ENCODE measurements around the gene TADA2A. TPM values are rescaled to one million over a fixed set of nuclear protein-coding genes. Genes with fewer than 3 reads are reported as not detected.

Gene TADA2A
- total RNA-seq, 4 donors from 2014 or later: 11.5 to 28.1 (median 16.0) TPM

DNA sequence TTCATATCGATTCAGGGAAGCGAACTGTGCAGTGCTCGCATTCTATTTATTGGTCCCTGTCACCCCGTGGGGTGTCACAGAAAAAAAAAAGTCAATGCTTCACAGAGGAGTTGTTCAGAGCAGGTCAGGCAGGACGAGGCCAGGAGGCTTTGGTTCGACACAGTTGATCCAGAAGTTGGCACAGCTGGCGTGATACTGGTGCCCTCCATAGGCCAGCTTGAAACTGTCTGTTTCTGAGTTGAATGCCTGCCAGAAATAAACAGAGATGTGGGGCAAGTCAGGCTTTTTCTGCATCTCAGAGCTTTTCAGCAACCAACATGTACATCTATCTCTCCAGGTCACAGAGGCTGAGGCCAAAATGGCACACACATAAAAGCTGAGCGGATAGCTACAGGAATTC is 112.1 kb downstream of the TADA2A start:
- no peak for DNase-seq (ENCODE audit: low spot score)
- TF ChIP-seq, protein P1, sequence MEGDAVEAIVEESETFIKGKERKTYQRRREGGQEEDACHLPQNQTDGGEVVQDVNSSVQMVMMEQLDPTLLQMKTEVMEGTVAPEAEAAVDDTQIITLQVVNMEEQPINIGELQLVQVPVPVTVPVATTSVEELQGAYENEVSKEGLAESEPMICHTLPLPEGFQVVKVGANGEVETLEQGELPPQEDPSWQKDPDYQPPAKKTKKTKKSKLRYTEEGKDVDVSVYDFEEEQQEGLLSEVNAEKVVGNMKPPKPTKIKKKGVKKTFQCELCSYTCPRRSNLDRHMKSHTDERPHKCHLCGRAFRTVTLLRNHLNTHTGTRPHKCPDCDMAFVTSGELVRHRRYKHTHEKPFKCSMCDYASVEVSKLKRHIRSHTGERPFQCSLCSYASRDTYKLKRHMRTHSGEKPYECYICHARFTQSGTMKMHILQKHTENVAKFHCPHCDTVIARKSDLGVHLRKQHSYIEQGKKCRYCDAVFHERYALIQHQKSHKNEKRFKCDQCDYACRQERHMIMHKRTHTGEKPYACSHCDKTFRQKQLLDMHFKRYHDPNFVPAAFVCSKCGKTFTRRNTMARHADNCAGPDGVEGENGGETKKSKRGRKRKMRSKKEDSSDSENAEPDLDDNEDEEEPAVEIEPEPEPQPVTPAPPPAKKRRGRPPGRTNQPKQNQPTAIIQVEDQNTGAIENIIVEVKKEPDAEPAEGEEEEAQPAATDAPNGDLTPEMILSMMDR (IDR thresholded peaks at IDR 0.05): no peak
- no peak for ATAC-seq (ENCODE audit: low FRiP score)

DNA sequence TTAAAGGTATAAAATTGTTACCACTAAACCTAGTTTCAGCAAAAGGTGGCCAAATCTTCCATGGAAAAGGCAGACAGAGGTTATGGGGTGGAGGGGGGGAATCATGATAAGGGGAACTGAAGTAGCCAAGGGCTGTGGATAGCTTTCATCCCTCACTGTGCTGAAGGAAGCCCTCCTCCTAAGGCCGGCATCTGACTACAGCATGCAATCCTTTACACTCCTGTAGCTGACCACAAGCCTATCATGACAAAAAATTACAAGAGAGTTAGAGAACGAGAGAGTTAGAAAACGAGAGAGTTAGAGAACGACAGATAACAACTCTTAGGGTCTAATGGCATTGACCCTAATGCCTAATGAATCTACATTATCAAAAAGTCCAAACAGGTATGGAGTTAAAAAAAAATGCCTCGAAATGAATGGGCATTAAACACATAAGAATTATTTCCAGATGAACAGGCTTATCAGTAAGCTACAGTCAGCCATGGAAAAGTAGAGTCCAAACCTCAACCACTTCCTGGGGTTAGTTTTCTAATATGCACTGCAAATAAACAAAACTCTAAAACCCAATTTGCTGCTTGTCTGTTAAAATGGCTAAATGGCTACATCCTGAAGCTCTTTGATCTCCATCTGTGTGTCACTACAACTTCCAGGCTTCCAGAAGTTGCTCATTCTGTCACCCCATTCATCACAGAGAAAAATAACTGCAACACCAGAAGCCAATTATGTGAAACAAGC is 112.7 kb downstream of the TADA2A start:
- DNase-seq (ENCODE audit: low spot score): no peak
- no peak for ATAC-seq (ENCODE audit: low FRiP score)
- TF ChIP-seq, protein P1 (IDR thresholded peaks at IDR 0.05): no peak

DNA sequence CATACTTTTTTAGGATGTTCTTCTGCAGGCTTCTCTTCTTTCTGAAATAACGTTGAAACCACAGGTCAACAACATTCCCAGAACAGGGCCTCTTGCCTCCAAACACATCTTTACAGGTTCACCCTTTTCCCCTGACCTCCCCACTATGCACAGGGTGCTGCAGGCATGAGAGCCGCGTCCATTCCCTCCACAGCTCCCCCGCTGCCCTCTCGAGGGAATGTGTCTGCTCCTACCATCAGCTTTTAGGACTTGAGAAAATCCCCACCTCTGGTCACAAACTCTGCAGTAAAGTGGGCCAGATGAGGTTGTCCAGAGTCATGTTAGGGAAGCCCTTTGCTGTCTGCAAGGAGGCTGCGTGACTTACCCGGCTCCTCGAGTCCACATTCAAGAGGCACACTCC is 113.5 kb downstream of the TADA2A start:
- no peak for DNase-seq (ENCODE audit: low spot score)
- TF ChIP-seq, protein P1 (IDR thresholded peaks at IDR 0.05): no peak
- no peak for ATAC-seq (ENCODE audit: low FRiP score)

DNA sequence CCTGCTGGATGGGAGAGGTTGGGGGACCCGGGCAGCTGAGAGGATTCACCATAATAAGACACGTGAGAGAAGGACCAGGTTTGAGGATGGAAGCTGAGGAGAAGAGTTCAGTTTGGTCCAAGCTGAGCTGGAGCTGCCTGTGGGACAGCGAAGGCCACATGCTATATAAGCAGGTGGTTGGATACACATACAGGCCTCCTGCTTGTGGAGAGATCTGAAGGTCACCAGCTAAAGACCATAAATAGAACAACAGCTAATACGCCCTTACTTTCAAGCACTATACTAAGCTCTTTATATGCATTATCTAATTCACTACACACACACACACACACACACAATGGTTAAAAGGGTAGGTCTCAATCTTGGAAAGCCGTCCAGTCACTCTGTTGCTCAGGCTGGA is 115.1 kb downstream of the TADA2A start:
- TF ChIP-seq, protein P1 (IDR thresholded peaks at IDR 0.05): no peak
- DNase-seq (ENCODE audit: low spot score) (no peak), ATAC-seq (ENCODE audit: low FRiP score) (no peak)

DNA sequence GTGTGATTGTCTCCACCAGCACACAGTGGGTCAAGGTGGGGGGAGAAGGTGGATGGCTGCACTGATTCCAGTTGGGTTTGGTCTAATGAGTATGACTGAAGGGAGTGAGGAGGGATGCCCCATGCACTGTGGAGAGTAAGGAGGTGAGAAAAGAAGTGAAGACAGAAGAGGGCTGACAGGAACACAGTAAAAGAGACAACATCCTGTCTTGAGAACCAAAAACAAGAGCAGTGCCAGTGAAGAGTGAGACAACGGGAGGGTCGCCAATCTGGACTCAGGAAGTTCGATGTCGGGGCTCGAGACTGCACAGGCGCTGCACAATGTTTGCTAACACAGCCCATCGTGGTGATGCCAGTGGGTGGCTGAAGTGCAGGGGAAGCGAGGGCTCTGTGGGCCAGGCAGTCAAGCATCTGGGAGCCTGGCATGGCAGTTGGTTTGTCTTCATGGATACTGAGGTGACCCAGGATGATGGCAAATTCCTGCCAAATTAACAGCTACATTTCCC is 117.1 kb downstream of the TADA2A start:
- TF ChIP-seq, protein P1 (IDR thresholded peaks at IDR 0.05): no peak

DNA sequence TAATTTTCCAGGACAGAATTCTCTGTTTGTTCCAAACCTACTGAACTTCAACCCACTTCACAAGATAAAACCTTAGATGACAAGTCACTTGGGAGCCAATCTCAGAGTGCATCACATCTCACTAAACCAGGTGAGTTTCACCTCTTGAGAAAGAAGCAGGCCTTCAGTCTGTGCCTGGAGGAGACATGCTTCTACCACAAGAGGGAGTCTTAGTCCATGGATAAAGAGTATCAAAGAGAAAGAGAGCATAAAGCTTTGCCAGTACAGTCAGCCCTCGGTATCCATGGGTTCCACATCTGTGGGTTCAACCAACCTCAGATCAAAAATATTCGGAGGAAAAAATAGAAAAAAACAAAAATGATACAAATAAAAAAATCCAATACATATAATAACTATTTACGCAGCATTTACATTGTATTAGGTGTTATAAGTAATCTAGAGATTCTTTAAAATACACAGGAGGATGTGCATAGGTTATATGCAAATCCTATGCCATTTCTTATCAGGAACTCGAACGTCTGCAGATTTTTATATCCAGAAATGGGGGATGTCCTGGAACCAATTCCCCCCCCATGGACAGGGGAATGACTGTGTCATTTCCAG is 120.7 kb downstream of the TADA2A start:
- ATAC-seq (ENCODE audit: low FRiP score) (no peak), DNase-seq (ENCODE audit: low spot score) (no peak)
- TF ChIP-seq, protein P1 (IDR thresholded peaks at IDR 0.05): no peak

More for the DNA sequence above, 117.1 kb downstream of the TADA2A start:
- DNase-seq (ENCODE audit: low spot score) (no peak), ATAC-seq (ENCODE audit: low FRiP score) (no peak)

Other genes with a start within 250 kb of the TADA2A start
- gene C17orf78, start 30.9 kb upstream of the TADA2A start, total RNA-seq: not detected
- 10 to 100 TPM; 28.7 to 72.7 (median 42.2) TPM for gene ACACA, start 50 bp upstream of the TADA2A start, total RNA-seq
- 10 to 100 TPM; 12.6 to 65.7 (median 30.6) TPM for gene DUSP14, start 83.0 kb downstream of the TADA2A start, total RNA-seq
- 10 to 100 TPM; 17.4 to 33.1 (median 22.7) TPM for gene SYNRG, start 202.5 kb downstream of the TADA2A start, total RNA-seq
- gene DDX52, start 236.6 kb downstream of the TADA2A start, total RNA-seq: 10 to 100 TPM; 13.1 to 23.9 (median 16.6) TPM